ENCODE results near the gene B4GALNT4. TPM values are rescaled to one million over a fixed set of nuclear protein-coding genes. Genes with fewer than 3 reads are reported as not detected.
A peak's percentile ranks its signal among the peaks of the same experiment; 100 is the strongest.

The B4GALNT4 gene
- total and polyA plus RNA-seq, 2 of the 4 experiments (the other 2 are of a cell fraction) = 5.2 to 38.6 TPM

GRCh38 chr11:334264-334994, 34.9 kb upstream of the B4GALNT4 start:
- POLR2A ChIA-PET (ENCODE audit: unreplicated experiment) = no interaction called here

More at GRCh38 chr11:334264-334994, 34.9 kb upstream of the B4GALNT4 start:
- no peaks in the 10 kb centered on the region for H4K20me1 ChIP-seq (ENCODE audit: insufficient read depth, low read length)
- no peak overlapping the region for H4K91ac ChIP-seq (ENCODE audit: insufficient read depth, low read depth, low read length)
- H3K14ac ChIP-seq (replicated peaks; ENCODE audit: low read depth, low read length) = no peak overlapping the region
- no peak overlapping the region for H2BK20ac ChIP-seq (ENCODE audit: low read depth, low read length)
- in situ Hi-C loops (cut with MboI; ENCODE audit: low sequenced_read_pairs) = no loop called here
- H3K4me2 ChIP-seq (ENCODE audit: low read depth, low read length) = no peak overlapping the region
- H3K9me1 ChIP-seq (ENCODE audit: insufficient read depth, low read length) = no peaks in the 10 kb centered on the region
- peaks cover 5% of the 10 kb centered on the region for H3K4me1 ChIP-seq (ENCODE audit: control insufficient read depth, insufficient read depth, low read length)
- H2BK120ac ChIP-seq (ENCODE audit: low read depth, low read length) = no peak overlapping the region
- DNase-seq (no peak), ATAC-seq (ENCODE audit: low read depth) (no peak)
- no peak overlapping the region for H3K23ac ChIP-seq (ENCODE audit: low read depth, low read length)
- H3K18ac ChIP-seq (ENCODE audit: low read depth, low read length) = no peak overlapping the region
- WGBS, 2 experiments (ENCODE audit: extremely low coverage in 2 of 2, insufficient read length in 1 of 2) = 55% methylated on average over 16 of the region's 25 CpGs; no CpG with 5 or more reads in 1 of the 2 experiments
- H3K56ac ChIP-seq (ENCODE audit: extremely low read depth, insufficient read depth, low read length) = no peak overlapping the region
- H4K5ac ChIP-seq (ENCODE audit: low read depth, low read length) = no peak overlapping the region
- intact Hi-C loops (cut with micrococcal nuclease) = no loop called here
- no peaks in the 10 kb centered on the region for H3K9me3 ChIP-seq (ENCODE audit: control insufficient read depth, insufficient read depth, low read length)
- no peak overlapping the region for H3K4me3 ChIP-seq (ENCODE audit: insufficient read depth, low read depth, low read length)
- dilution Hi-C loops (cut with HindIII; ENCODE audit: low sequenced_read_pairs, unreplicated experiment) = no loop called here
- H3K79me1 ChIP-seq (ENCODE audit: low read depth in 1 of 2, low read length in 2 of 2) = no peaks in the 10 kb centered on the region
- CTCF ChIA-PET = no interaction called here
- H2BK5ac ChIP-seq (ENCODE audit: low read depth, low read length, poor library complexity, severe bottlenecking) = no peak overlapping the region
- no peak overlapping the region for H3K4ac ChIP-seq (ENCODE audit: low read depth, low read length)
- peak overlapping the region; percentile 16 for H2AFZ ChIP-seq (replicated peaks; ENCODE audit: low read length, poor library complexity)
- TF ChIP-seq MAZ (IDR thresholded peaks at IDR 0.05; ENCODE audit: borderline replicate concordance, low read depth, low read length) = no peak
- TF ChIP-seq RFX5 (IDR thresholded peaks at IDR 0.05; ENCODE audit: low read depth, low read length) = no peak
- no peak for TF ChIP-seq CTCF (conservative IDR thresholded peaks at IDR 0.05; ENCODE audit: low read depth, low read length)
- TF ChIP-seq CHD1 (IDR thresholded peaks at IDR 0.05; ENCODE audit: low read depth, low read length) = no peak
- no peak for TF ChIP-seq BHLHE40 (IDR thresholded peaks at IDR 0.05; ENCODE audit: low read depth, low read length)
- no peak for TF ChIP-seq MXI1 (IDR thresholded peaks at IDR 0.05; ENCODE audit: borderline replicate concordance, low read depth, low read length)
- TF ChIP-seq MAFK (IDR thresholded peaks at IDR 0.05; ENCODE audit: low read depth, low read length) = no peak
- TF ChIP-seq ELK1 (IDR thresholded peaks at IDR 0.05; ENCODE audit: borderline replicate concordance, low read depth, low read length) = no peak
- TF ChIP-seq USF2 (IDR thresholded peaks at IDR 0.05; ENCODE audit: low read depth, low read length) = no peak
- TF ChIP-seq RCOR1 (IDR thresholded peaks at IDR 0.05; ENCODE audit: insufficient replicate concordance, low read length) = no peak
- TF ChIP-seq RAD21 (IDR thresholded peaks at IDR 0.05; ENCODE audit: low read length) = no peak
- TF ChIP-seq FOS (IDR thresholded peaks at IDR 0.05; ENCODE audit: low read depth, low read length) = no peak
- TF ChIP-seq POLR2A (IDR thresholded peaks at IDR 0.05; ENCODE audit: low read depth, low read length) = no peak
- no peak for TF ChIP-seq SMC3 (IDR thresholded peaks at IDR 0.05; ENCODE audit: low read depth, low read length)
- TF ChIP-seq NFE2L2 (IDR thresholded peaks at IDR 0.05; ENCODE audit: low read depth, low read length) = no peak
- no peak for TF ChIP-seq CEBPB (IDR thresholded peaks at IDR 0.05; ENCODE audit: low read depth, low read length)
- H2AK5ac ChIP-seq (ENCODE audit: low read depth, low read length) = no peak overlapping the region
- H2BK15ac ChIP-seq (ENCODE audit: low read depth, low read length) = no peak overlapping the region
- H2AK9ac ChIP-seq (replicated peaks; ENCODE audit: low read depth, low read length, poor library complexity) = no peak overlapping the region
- H3K9ac ChIP-seq (ENCODE audit: low read depth, low read length) = no peak overlapping the region
- BruUV-seq (replicated peaks) = no TSS peak
- peaks cover 1% of the 10 kb centered on the region for H3K27me3 ChIP-seq (ENCODE audit: control insufficient read depth, insufficient read depth, low read length)
- no peak overlapping the region for H4K8ac ChIP-seq (ENCODE audit: low read depth in 2 of 2, low read length in 2 of 2)
- H3K27ac ChIP-seq (ENCODE audit: insufficient read depth, low read length) = no peak overlapping the region
- no peaks in the 10 kb centered on the region for H3K36me3 ChIP-seq (ENCODE audit: control insufficient read depth, insufficient read depth, low read length)
